GM12874 (cell line): Measurements from ENCODE around the gene CCM2.

Source experiments
- TF ChIP-seq, protein P1 (sequence below): IDR thresholded peaks from 2 replicates; pipeline ENCODE4 v1.5.1; 2011; ENCODE audit warnings: low read depth, mild to moderate bottlenecking, control low read depth, low read length, moderate library complexity; ENCODE audit not compliant: insufficient read depth

Gene CCM2

DNA sequence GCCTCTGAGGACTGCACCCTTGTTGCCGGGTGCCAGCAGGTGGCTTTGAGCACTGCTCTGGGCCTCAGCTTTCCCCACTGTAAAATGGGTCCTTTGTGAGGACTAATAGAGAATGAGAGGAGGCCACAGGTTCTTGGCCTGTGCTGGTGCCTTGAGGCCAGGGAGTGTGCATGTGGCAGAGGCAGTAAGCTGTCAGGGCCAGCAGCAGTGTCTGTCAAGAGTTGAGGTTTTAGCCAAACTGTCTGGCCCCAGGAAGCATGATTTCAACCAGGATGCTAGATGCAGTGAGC, 75.3 kb downstream of the CCM2 start:
- TF ChIP-seq, protein P1, sequence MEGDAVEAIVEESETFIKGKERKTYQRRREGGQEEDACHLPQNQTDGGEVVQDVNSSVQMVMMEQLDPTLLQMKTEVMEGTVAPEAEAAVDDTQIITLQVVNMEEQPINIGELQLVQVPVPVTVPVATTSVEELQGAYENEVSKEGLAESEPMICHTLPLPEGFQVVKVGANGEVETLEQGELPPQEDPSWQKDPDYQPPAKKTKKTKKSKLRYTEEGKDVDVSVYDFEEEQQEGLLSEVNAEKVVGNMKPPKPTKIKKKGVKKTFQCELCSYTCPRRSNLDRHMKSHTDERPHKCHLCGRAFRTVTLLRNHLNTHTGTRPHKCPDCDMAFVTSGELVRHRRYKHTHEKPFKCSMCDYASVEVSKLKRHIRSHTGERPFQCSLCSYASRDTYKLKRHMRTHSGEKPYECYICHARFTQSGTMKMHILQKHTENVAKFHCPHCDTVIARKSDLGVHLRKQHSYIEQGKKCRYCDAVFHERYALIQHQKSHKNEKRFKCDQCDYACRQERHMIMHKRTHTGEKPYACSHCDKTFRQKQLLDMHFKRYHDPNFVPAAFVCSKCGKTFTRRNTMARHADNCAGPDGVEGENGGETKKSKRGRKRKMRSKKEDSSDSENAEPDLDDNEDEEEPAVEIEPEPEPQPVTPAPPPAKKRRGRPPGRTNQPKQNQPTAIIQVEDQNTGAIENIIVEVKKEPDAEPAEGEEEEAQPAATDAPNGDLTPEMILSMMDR = no peak

GRCh38 chr7:45075871-45076796, 76.1 kb downstream of the CCM2 start:
- TF ChIP-seq, protein P1 = no peak

GRCh38 chr7:45076946-45077345, 76.9 kb downstream of the CCM2 start:
- TF ChIP-seq, protein P1 = no peak

DNA sequence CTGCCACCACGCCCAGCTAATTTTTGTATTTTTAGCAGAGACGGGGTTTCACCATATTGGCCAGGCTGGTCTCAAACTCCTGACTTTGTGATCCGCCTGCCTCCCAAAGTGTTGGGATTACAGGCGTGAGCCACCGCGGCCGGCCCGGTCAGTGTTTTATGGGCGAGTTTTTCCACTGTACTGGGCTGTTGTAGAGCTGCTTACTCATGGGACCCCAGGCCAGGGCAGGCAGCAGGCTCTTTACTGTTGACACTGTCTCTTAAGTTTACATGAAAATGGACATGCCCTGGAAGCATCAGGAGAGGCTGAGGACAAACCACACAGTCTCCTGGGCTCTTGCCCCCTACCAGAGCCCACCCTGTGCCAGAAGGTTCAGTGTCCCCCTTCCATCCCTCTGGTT, 77.6 kb downstream of the CCM2 start:
- TF ChIP-seq, protein P1 = no peak

- TF ChIP-seq, protein P1 = no peak
Measured at GRCh38 chr7:45078125-45078681, 78.2 kb downstream of the CCM2 start.

GRCh38 chr7:45080265-45080957, 80.4 kb downstream of the CCM2 start:
- TF ChIP-seq, protein P1 = no peak

DNA sequence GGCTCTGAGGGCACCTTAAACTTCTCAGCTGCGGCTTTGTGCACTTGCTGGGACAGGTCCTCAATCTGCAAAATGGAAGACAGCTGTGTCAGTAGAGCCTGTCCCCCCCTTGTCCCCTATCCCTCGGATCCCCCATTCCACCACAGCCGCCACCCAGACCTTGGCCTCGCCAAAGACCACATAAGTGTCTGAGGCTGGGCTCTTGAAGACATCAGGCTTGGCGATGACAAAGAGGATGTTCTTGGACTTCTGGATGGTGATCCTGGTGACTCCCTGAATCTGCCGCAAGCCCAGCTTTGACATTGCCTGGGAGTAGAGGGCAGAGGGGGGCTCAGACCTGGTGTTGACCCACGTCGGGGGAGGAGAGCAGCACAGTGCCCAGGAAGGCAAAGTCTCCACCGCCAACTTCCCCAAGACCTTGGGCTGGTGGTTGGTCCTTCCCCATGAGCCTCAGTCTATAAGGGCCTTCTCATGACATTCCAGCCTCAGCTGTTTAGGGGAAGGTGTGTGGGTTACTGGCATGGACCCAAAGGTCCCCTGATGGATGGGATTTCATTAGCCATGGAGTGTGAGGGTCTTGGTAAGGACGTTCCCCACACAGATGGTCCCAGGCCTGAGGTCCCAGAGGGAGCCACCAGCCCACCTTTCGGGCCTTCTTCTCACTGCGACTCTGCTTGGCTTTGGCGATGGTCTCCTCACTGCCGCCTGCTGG, 81.1 kb downstream of the CCM2 start:
- TF ChIP-seq, protein P1 = no peak
